ENCODE data around the gene TRIM9.

The TRIM9 gene

DNA sequence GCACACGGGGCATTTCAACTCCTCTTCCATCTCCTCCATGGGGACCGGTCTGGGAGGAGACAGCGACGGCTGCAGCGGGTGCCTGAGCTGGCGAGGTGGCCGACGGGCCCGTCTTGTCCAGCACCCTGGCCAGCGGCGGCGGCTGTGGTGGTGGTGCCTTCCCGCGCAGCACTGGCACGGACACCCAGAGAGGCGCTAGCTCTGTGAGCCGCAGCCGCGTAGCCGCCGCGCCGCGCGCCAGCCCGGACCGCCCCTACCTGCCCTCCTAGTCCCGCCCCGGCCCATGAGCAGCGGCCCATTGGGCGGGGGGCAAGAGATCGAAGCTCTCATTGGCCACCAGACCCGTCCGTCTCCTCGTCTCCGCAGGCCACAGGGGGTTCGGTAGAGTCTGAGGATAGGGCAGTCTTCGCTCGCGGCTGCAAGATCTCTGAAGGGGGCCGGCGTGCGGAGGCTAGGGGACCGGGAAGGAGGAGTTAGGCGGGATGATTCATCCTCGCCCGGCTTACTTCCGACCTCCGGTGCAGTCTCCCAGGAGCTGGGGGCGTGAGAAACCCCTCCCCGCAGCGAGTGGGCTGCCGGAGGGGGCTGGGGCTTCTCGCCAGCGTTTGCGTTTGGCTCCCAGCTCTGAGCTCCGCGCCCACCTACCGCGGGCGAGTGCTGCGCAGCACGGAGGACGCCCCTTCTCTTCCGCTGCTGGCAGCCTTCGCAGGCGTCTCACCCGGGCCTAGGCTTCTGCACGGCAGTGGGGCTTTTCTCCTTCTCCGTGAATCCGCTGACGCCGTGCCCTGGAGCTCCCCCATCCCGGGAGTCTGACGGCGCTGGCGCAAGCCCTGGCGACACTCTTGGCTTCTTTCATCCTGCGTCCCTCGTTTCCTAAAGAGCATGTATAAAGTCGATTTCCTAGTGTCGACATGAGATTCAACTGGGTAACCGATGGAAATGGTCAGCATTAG, at the start of gene TRIM9:
TSS of gene TRIM9 (minus strand) at position 205 of the 953 bp plus-strand sequence. CDS start at position 39, 166 bp downstream.
- DNase-seq (ENCODE audit: low read depth in 3 of 3): peak; percentile 79 to 92 (median 79)

DNA sequence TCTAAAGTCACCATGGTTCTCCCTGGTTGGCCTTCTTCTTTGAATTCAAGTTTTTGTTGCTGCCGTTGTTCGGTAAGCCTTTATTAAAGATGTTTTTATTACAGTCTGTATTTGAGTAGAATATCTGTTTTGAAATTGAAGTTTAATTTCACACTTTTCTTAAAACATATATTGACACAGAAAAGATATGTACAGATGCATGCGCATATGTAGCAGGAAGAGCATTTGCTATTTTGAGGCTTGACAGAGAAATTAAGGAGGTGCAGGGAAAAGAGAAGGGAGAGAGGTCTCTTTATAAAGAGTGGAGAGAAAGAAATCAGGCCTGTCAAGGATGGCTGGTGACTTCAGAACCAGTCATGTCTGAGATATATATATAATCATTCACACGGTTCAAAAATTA, 46.0 kb upstream of the TRIM9 start:
- no peak for DNase-seq (ENCODE audit: low read depth in 3 of 3)

DNA sequence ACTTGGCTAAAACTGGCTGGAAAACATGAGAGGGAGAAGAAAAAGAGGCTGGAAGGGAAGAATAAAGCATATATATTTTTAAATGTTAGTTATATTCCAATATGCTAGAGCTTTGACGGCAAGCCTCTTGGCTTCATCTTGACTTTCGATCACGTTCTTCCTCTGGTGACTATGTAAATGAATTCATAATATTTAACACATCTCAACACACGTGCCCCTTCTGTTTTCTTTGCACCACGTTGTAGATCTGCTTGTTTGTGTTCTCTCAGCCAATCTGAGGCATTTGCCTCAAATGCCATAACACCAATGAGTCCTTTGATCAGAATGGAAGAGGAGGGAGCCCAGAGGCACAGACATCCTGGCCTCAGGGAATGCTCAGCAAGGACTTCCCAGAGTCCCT, 45.4 kb upstream of the TRIM9 start:
- no peak for DNase-seq (ENCODE audit: low read depth in 3 of 3)

DNA sequence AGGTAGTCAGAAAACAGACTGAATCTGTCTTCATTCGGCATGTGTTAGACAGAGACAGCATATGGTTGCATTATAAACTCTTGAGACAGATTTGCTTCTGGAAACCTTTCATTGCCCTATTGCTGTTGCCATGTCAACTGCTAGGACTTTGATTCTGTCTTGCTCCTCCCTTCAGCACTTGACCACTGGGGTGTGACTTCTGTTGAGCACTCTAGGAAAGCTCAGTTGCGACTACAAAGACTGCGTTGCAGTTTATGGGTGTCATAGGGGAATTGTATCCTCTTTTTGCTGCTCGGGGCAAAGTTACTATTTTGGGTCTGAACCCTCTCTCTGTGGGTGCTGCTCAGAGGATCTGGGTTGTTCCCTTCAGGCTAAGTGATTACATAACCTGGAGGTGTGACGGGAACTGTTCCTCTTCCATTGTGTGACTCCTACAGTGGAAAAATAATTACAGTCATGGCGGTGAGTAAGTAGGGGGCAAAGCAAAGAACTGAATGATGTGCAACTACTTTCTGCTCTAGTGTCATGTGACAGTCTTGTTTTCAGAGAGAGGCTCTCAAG, 44.3 kb upstream of the TRIM9 start:
- no peak for DNase-seq (ENCODE audit: low read depth in 3 of 3)

DNA sequence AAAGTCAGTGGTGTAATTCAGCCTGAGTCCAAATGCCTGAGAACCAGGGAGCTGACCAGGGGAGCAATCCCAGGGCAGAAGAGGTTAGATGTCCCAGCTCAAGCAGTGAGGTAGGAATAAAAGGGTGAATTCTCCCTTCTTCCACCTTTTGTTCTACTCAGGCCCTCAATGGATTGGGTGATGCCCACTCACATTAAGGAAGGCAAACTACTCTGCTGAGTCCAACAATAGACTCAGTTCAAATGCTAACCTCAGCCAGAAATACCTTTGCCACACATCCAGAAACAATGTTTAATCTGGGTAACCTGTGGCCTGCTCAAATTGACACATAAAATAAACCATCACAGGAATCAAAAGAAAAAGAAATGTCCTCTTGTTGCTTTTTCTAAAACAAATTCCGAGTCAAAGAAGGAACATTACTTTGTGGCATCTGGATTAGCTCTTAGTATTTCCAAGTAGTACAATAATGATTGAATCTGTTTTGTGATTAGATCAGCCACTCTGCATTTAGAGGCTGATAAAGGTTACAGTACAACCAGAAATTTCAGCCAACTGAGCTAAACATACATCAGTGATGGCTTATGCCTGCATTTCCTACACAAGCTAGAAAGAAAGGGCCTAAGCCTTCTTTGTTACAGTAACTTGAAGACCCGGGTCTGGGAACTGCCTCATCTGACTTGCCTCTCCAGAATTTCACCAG, 43.6 kb upstream of the TRIM9 start:
- DNase-seq (ENCODE audit: low read depth in 3 of 3): no peak

DNA sequence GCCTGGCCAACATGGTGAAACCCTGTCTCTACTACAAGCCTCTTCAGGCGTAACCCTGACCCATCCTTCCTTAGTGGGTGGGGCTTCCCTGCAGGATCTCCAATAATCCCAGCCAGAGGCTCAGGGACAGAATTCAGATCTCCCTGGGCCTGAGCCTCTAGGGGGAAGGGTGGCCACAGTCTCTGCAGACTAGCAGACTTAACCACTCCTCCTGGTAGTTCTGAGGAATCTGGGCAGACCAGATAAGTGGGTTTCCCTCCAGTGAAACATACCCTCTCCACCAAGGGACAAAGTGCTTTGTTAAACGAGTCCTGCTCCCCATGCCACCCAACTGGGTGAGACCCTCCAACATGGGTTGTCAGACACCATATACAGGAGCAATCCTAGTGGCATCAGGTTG, 36.6 kb upstream of the TRIM9 start:
- no peak for DNase-seq (ENCODE audit: low read depth in 3 of 3)

DNA sequence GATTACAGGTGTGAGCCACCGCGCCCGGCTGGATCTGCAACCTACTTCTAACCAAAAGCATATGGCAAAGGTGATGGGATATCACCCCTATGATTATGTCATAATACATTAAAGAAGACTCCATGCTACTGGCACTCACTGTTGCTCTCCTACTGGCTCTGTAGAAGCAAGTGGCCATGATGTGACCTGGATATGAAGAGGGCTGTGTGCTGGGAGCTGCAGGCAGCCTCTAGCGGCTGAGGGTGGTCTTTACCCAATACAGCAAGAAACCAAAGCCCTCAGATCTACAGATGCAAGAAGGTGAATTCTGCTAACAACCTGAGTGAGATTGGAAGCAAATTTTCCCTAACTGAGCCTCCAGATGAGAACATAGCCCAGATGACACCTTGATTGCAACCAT, 34.2 kb upstream of the TRIM9 start:
- DNase-seq (ENCODE audit: low read depth in 3 of 3): no peak

DNA sequence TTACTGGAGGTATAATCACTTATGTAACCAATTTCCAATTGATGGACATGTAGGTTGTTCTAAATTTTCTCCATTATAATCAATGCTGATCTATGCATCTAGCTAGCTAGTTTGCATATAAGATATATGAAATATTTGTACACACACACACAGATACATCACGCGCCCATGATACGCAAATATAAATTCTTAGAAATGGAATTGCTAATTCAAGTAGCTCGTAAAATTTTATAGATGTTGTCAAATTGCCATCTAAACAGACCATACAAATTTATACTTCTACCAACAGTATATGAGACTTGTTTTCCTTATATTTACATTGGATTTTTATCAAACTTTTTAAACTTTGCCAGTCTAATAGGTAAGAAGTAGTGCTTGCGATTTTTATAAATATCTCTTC, 29.1 kb upstream of the TRIM9 start:
- DNase-seq (ENCODE audit: low read depth in 3 of 3): no peak

DNA sequence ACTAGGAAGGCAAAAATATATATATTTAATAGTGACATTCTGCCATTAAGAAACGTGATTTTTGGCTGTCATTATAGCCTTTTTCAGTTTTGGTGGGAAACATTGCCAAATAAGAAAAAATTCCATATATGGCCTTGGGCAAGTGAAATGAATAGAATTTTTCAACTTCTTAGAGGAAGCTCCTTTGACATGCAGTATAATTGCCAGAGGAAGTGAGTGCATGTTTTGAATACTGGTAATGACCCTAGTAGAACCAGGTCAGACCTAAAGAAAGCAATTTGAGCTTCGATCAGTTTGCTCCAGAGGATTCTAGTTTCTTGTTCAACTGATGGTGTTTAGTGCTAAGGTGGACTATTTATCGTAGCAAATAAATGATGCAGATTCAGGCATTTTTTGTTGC, 26.2 kb upstream of the TRIM9 start:
- DNase-seq (ENCODE audit: low read depth in 3 of 3): no peak

DNA sequence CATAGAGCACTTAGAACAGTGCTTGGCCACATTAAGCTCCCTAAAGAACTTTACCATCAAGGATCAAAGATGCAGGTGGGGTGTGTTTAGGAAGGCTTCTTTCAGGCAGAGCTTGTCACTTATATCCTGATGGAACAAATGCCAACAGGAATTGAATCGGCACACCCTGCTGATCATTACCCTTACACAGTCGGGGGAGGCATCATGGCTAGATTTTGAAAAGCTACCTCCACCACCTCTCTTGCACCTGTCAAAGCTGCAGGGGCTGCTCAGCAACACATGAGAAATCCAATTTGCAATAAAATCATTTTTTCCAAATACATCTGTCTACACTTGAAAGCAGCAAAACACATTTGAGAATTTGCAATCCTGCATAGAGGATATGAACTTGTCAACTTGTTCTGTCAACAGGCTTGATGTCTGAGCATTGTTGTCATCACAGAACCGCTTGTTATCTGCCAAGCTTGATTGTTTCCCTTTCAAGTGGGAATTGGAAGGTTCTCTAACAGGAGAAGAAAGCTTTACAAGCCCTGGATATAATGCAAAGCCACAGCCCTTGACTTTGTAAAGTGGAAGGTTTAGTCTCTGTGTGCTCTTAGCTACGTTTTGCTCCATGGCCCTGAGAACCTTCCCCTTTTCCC, 24.6 kb upstream of the TRIM9 start:
- no peak for DNase-seq (ENCODE audit: low read depth in 3 of 3)

DNA sequence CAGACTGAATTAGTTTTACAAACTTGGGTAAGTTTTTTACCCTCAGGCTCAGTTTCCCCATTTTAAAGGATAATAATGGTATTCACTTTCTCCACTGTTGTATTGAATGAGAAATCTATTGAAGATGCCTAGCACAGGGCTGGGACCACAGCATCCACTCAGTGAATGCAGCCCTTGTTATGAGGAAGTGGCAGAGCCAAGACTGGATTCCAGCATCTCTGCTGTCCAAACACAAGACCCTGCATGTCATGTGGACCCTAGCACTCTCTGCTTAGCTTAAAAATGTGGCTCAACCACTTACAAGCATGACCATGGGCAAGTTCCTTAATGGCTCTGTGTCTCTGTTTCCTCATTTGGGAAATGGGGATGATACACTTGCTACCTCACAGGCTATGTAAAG, 24.1 kb upstream of the TRIM9 start:
- DNase-seq (ENCODE audit: low read depth in 3 of 3): no peak

DNA sequence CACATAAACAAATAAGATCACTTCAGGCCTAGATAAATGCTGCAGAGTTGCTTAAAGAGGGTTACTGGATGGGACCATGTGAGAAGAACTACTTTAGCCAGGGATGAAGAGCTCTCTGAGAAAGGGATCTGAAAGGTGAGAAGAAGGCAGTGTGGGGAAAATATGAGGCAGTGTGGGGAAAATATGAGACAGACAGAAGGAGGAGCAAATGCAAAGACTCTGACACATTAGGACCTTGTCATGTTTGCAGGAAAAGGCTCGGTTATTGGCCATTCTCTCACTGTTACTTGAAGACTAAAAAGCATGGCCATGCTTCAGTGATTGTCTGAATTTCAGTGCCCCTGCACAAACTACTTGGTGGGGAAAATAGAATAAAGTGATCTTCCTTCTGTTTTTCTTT, 22.7 kb upstream of the TRIM9 start:
- no peak for DNase-seq (ENCODE audit: low read depth in 3 of 3)

DNA sequence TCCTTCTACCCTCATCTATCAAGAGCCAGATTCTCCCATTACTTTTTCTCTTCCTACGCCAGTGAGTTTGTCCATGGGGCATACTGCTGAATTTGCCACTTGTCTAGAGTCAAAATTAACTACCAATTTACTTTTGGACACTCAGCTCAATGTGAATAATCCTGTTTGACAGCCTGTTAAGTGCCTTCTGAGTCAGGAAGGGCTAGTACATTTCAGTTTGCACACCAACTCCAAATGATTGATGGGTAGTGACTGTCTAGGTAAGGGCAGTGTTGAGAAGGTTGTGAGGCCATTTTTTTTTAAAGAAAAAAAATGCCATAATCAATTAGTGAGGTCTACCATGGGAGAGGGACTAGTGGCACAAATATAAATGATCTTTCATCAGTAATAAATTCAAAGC, 21.8 kb upstream of the TRIM9 start:
- DNase-seq (ENCODE audit: low read depth in 3 of 3): no peak

DNA sequence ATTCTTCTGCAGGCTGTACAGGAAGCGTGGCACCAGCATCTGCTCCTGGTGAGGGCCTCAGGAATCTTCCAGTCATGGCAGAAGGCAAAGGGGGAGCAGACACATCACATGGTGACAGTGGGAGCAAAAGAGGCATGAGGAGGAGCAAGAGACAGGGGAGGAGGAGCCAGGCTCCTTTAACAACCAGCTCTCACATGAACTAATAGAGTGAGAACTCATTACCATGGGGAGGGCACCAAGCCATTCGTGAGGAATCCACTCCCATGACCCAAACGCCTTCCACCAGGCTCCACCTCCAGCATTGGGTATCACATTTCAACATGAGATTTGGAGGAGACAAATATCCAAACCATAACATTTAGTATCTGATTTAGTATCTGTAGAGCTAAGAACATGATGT, 14.7 kb upstream of the TRIM9 start:
- DNase-seq (ENCODE audit: low read depth in 3 of 3): no peak

DNA sequence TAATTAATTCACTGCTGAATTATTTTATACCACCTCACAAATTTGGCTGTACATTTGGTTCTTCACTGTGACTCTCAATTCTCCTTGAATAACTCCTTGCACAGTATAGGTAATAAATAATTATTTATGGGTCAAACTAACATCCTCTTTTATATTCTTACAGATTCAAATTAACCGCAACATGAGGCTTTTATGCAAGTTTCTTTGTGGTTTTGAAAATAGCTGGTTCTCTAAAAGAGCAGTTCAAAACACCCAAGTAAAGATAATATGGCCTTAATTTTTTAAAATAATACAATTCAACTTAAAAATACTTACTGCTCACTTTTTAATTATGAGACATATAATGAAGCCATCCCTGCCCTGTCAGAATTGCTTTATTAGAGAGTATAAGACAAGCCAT, 12.9 kb upstream of the TRIM9 start:
- no peak for DNase-seq (ENCODE audit: low read depth in 3 of 3)

DNA sequence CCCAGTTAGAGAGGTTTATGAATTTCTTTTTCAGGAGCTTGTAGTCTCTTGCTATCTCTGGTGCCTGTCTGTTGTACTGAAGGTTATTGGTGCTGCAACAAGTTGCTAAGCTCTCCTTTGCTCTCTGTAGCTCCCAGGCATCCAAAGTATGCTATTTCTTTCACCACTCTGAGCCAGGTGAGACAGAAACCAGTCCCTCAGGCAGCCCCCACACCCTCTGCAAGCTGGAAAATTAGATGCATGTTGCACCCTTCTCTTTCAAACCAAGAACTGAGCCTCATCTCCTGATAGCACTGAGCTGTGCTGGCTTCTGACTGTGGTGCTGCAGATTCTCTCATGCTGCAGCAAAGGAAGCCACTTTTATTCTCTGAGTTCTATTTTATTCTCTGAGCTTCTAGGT, 9.6 kb upstream of the TRIM9 start:
- DNase-seq (ENCODE audit: low read depth in 3 of 3): no peak

DNA sequence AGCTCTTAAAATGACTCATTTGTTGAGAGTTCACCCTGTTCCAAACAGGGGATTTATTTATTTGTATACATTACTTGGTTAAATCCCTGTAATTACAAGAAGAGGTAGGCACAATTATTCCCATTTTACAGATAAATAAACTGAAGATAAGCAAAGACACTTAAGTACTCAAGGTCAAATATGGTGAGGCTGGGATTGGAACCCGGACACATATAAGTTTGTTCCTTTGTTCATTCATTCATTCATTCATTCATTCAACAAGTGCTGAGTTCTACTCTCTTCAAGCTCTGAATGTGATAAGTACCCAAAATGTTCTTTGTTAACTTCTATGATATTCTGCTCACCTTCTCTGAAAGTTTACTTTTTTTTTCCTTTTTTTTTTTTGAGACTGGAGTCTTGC, 2.4 kb upstream of the TRIM9 start:
- DNase-seq (ENCODE audit: low read depth in 3 of 3): no peak

DNA sequence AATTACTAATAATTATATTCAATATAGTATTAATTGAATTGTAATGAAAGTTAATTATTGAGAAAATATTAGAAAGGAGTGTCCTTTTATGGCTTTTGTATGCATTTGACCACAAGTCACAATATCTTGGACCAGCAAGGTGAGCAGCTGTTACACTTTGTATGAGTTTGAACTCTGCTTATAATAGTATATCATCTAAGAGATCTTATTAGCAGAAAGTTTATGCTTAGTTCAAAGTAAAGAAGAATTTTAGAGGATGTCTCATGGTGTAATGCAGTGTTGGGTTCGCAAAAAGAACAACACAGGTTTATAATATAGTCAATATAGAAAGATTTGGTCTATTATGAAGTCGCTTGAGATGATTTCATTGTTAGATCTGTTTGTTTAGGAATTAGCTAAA, 2.0 kb upstream of the TRIM9 start:
- DNase-seq (ENCODE audit: low read depth in 3 of 3): no peak

DNA sequence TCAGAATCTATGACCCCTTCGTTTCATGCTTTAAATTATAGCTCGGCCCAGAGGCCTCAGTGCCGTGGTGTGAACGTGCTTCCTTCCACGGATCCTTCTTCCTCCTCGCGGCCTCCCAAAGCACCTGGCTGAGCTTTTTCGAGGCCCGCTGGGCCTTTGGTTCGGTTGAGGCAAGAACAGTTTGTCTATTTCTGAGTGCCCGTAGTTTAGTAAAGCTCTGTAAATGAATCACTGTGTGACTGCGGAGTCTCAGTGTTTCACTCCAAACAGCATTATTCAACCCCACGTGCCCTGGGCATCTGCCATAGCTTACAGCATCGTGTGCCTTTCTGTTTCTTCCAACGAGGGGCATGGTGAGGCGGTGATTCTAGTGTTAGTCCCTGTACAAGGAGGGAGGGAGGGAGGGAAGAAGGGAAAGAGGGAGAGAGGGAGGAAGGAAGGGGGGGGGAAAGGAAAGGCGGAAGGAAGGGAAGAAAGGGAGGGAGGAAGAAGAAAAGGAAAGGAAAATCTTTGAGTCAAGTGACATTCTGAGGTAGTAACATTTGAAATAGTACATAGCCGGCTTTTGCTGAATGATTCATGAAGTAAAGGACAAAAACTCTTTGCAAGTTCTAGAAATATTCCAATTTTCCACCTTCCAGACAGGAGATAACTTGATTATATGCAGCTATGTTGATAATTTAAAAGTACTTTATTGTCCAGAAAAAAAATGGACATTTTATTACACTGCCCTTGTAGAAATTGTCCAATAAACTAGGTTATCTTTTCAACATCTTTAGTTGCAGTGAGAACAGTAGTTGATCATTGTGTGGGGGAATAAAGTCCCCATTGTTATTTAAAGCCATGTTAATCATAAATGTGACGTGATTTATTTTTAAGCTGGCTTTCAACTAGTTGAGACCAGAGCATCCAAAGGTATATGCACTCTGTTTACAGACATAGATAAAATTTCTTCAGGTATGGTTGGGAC, 1.2 kb upstream of the TRIM9 start:
- DNase-seq (ENCODE audit: low read depth in 3 of 3): peak in 1 of 3 experiments; percentile 7

DNA sequence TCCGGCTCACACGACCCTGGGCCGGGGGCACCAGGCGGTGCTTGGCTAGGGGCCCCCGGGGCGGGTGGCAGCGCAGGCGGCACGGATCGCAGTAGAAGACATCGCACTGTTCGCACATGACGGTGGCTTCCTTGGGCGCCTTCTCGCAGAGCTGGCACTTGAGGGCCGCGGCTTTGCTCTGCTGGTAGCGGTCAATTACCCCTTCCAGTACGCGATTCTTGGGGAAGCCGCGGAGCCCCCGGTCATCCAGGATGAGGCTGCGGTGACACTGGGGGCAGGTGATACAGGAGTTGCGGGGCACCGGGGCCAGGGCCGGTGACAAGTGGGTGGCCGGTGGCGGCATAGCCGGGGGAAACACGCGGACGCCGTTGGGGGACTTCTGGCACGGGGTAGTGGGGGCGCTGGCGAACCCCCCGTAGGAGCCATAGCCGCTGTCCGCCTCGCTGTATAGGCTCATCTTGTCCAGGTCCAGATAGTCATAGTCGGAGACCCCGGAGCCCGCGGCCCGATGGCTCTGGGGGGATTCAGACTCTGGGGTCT, 553 bp downstream of the TRIM9 start:
- peak in 1 of 3 experiments; percentile 17 for DNase-seq (ENCODE audit: low read depth in 3 of 3)
